IMR-90 (cell line): Measurements from ENCODE around the gene RBM34. TPM values are rescaled to one million over a fixed set of nuclear protein-coding genes. Genes with fewer than 3 reads are reported as not detected.

ENCODE experiments used
- RFX5 ChIP-seq: IDR thresholded peaks from 2 replicates; pipeline ENCODE4 v1.8.0; 2012; ENCODE audit warnings: low read depth, mild to moderate bottlenecking, low read length, moderate library complexity
- polyA plus RNA-seq, 3 experiments: library from polyadenylated mRNA; depleted of rRNA; stranded (reverse); fragments of >200 nt; gene quantifications; 2 replicates each; pipeline ENCODE4 v1.2.3, GENCODE V29; 2012; ENCODE audit warnings: low replicate concordance in 1 of 3
- total RNA-seq: library from RNA; depleted of rRNA; stranded (reverse); fragments of >200 nt; gene quantifications from 2 replicates; pipeline ENCODE4 v1.2.3, GENCODE V29; 2012
- TF ChIP-seq, protein P1 (sequence below): fragments of 150-350 bp; IDR thresholded peaks from 2 replicates; pipeline ENCODE4 v1.6.1; 2017; ENCODE audit warnings: mild to moderate bottlenecking, antibody characterized with exemption, low read length, low read depth

Gene RBM34
- total and polyA plus RNA-seq, 2 of the 4 experiments (the other 2 are of a cell fraction) = 28.7 to 34.0 TPM

DNA sequence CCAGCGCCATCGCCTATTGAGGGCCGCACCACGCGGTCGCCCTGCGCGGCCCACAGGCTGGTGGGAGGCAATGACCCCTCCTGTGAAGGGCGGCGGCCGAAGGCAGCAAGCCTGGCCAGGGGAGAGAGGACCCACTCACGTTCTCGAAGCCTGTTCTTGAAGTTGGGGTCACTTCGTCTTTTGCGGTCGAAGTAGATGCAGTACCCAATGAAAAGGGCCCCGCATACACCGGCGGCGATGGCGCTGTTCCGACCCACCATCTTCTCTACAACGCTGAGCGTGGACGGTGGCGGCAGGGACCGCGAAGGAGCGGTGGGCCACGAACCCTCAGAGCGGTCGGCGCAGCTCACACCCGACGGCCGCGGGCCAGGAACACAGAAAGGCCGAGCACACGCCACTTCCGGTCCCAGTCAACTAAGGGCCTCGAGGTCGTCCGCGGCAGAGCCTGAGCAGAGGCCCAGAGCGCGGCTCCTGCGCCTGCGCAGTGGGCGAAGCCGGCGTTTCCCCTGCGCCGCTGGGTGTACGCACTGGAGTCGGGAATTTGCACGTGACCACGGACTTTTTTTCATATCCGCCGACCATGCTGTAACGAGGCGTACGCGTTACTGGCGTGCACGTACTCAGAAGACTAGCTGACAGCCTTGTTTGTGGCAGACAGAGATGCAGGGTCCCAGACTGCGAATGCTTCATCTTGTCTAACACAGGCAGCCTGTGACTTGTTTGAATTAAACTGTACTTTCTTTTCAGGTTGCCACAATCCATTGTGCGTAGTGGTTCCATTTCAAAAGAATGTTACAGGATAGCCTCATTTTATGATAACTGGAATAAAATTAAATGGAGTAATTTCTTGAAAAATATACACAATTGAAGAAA, 32.4 kb downstream of the RBM34 start, which contains the start of gene TOMM20 (continued):
- no peak for TF ChIP-seq RFX5
- TF ChIP-seq, protein P1, sequence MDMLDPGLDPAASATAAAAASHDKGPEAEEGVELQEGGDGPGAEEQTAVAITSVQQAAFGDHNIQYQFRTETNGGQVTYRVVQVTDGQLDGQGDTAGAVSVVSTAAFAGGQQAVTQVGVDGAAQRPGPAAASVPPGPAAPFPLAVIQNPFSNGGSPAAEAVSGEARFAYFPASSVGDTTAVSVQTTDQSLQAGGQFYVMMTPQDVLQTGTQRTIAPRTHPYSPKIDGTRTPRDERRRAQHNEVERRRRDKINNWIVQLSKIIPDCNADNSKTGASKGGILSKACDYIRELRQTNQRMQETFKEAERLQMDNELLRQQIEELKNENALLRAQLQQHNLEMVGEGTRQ = peak; percentile 94
